AG04450 (cell line): Measurements from ENCODE around the gene ARSA. TPM values are rescaled to one million over a fixed set of nuclear protein-coding genes. Genes with fewer than 3 reads are reported as not detected.
A peak's percentile ranks its signal among the peaks of the same experiment; 100 is the strongest.
"Not testable (repeated sequence)": the region's sequence is repeated elsewhere in the genome, so short reads cannot be mapped to it uniquely, and the experiment has no call there.

Experiments used
- CTCF ChIA-PET: fragments of 300-600, 350-600 bp; formaldehyde crosslinking; extraction: SDS; loops from one replicate; lab custom pipeline; 2022; ENCODE audit warnings: antibody characterized with exemption, inconsistent platforms; lab: Charles Lee
- POLR2A ChIA-PET: fragments of 350-600 bp; formaldehyde crosslinking; extraction: SDS; loops from one replicate; lab custom pipeline; 2021; ENCODE audit warnings: antibody characterized with exemption, inconsistent platforms; lab: Yijun Ruan, JAX
- DNase-seq: peaks from one replicate; pipeline ENCODE4 v3.0.0-alpha.2; 2011; ENCODE audit warnings: low read depth, low spot score
- H3K27ac ChIP-seq: one replicate; pipeline ENCODE4 v1.5.1; 2012; ENCODE audit warnings: low read depth, low read length, control low read depth
- H3K27me3 ChIP-seq: one replicate; pipeline ENCODE4 v1.6.0; 2012; ENCODE audit warnings: low read length; ENCODE audit not compliant: control insufficient read depth, insufficient read depth
- H3K4me3 ChIP-seq: 2 replicates; pipeline ENCODE4 v1.5.1; 2011; ENCODE audit warnings: mild to moderate bottlenecking, low read depth, low read length, control low read depth
- H3K9me3 ChIP-seq: 2 replicates; pipeline ENCODE4 v1.5.1; 2012; ENCODE audit warnings: low read length; ENCODE audit not compliant: control insufficient read depth, insufficient read depth
- polyA plus RNA-seq: library from polyadenylated mRNA; depleted of rRNA; stranded (reverse); fragments of >200 nt; gene quantifications from 2 replicates; pipeline ENCODE4 v1.2.3, GENCODE V29; 2011
- TF ChIP-seq, protein P1 (sequence below): IDR thresholded peaks from 2 replicates; pipeline ENCODE4 v1.5.1; 2011; ENCODE audit warnings: low read depth, low read length, control low read depth, inconsistent platforms

ARSA gene
- polyA plus RNA-seq, 1 experiment, result 14.3 TPM

GRCh38 chr22:50608996-50609395, 19.0 kb downstream of the ARSA start:
- Histone ChIP-seq H3K27ac (no peak overlapping the region), H3K4me3 (no peak overlapping the region), H3K27me3 (peaks cover 58% of the 10 kb centered on the region), H3K9me3 (no peaks in the 10 kb centered on the region; the same call in 1 of the 2 replicates)
- CTCF ChIA-PET, result no interaction called here
- TF ChIP-seq, protein P1, sequence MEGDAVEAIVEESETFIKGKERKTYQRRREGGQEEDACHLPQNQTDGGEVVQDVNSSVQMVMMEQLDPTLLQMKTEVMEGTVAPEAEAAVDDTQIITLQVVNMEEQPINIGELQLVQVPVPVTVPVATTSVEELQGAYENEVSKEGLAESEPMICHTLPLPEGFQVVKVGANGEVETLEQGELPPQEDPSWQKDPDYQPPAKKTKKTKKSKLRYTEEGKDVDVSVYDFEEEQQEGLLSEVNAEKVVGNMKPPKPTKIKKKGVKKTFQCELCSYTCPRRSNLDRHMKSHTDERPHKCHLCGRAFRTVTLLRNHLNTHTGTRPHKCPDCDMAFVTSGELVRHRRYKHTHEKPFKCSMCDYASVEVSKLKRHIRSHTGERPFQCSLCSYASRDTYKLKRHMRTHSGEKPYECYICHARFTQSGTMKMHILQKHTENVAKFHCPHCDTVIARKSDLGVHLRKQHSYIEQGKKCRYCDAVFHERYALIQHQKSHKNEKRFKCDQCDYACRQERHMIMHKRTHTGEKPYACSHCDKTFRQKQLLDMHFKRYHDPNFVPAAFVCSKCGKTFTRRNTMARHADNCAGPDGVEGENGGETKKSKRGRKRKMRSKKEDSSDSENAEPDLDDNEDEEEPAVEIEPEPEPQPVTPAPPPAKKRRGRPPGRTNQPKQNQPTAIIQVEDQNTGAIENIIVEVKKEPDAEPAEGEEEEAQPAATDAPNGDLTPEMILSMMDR, result no peak
- POLR2A ChIA-PET, result no interaction called here
- no peak for DNase-seq

GRCh38 chr22:50608058-50608840, 19.7 kb downstream of the ARSA start:
- H3K9me3 ChIP-seq, CTCF ChIA-PET, H3K4me3 ChIP-seq, POLR2A ChIA-PET, H3K27ac ChIP-seq, DNase-seq: not testable (repeated sequence)
- peaks cover 62% of the 10 kb centered on the region for H3K27me3 ChIP-seq

DNA sequence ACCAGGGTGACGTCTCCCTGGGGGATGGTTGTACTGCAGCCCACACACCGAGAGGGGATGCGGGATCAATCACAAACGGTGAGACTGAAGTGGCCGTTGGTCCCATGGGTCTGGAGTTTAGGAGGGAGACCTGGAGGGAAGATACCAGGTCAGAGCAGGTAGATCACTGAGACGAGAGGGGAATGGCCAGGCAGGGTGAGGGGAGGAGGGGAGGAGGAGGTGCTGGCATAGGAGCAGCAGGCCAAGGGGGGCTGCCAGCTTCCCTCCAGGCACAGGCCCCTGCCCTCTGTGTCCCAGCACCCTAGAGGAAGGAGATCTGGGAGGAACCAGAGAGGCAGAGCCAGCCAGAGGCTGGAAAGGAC, 20.3 kb downstream of the ARSA start:
- no peak for DNase-seq
- TF ChIP-seq, protein P1, result no peak
- H3K9me3 ChIP-seq, result no peaks in the 10 kb centered on the region; the same call in 1 of the 2 replicates
- H3K27ac ChIP-seq, result no peak overlapping the region
- no peak overlapping the region for H3K4me3 ChIP-seq
- ChIA-PET POLR2A (no interaction called here), CTCF (no interaction called here)
- peaks cover 64% of the 10 kb centered on the region for H3K27me3 ChIP-seq

GRCh38 chr22:50606946-50607658, 20.9 kb downstream of the ARSA start:
- no peak for DNase-seq
- POLR2A ChIA-PET, result no interaction called here
- Histone ChIP-seq H3K27ac (no peak overlapping the region), H3K27me3 (peaks cover 66% of the 10 kb centered on the region), H3K9me3 (no peaks in the 10 kb centered on the region; the same call in 1 of the 2 replicates), H3K4me3 (no peak overlapping the region)
- CTCF ChIA-PET, result no interaction called here
- TF ChIP-seq, protein P1, result no peak

GRCh38 chr22:50606165-50606945, 21.6 kb downstream of the ARSA start:
- CTCF ChIA-PET, result no interaction called here
- TF ChIP-seq, protein P1, result 0 out of 2 replicates have a peak, but pooled peaks have one; percentile 3
- Histone ChIP-seq H3K4me3 (no peak overlapping the region), H3K27ac (no peak overlapping the region), H3K27me3 (peaks cover 68% of the 10 kb centered on the region), H3K9me3 (no peaks in the 10 kb centered on the region; the same call in 1 of the 2 replicates)
- POLR2A ChIA-PET, result no interaction called here
- DNase-seq, result no peak
